Hepatocyte (in vitro differentiated cells): ENCODE measurements around the gene ZNF766.

Experiments used
- CTCF ChIP-seq: fragments of 200-600 bp; sonication (generic); IDR thresholded peaks from 2 replicates; pipeline ENCODE4 v1.5.1; 2016; ENCODE audit warnings: antibody characterized with exemption, mild to moderate bottlenecking; ENCODE audit not compliant: poor library complexity
- EZH2 ChIP-seq: fragments of 200-600 bp; sonication (generic); IDR thresholded peaks from 2 replicates; pipeline ENCODE4 v1.6.1; 2016; ENCODE audit warnings: antibody characterized with exemption, mild to moderate bottlenecking, borderline replicate concordance
- EZH2phosphoT487 ChIP-seq: fragments of 200-600 bp; sonication (generic); IDR thresholded peaks from one replicate; pipeline ENCODE4 v1.6.1; 2018; ENCODE audit warnings: antibody characterized with exemption, mild to moderate bottlenecking, low read depth, moderate library complexity; ENCODE audit not compliant: unreplicated experiment, severe bottlenecking

GRCh38 chr19:52230685-52231084 lies 38.7 kb upstream of the ZNF766 start:
- no peak for TF ChIP-seq CTCF
- no peak for TF ChIP-seq EZH2
- TF ChIP-seq EZH2phosphoT487: no peak
